MCF 10A (cell line): ENCODE measurements around the gene CDK3. TPM values are rescaled to one million over a fixed set of nuclear protein-coding genes. Genes with fewer than 3 reads are reported as not detected.

Experiments
- BruUV-seq: library from RNA; stranded (reverse); fragments of 400-500 nt; replicated peaks from 2 replicates; lab custom pipeline; 2021; lab: Mats Ljungman, UMichigan
- CTCF ChIA-PET: fragments of 300-600 bp; sonication (Branson Sonifier 250); formaldehyde crosslinking; extraction: SDS; loops from one replicate; lab custom pipeline; 2021; ENCODE audit warnings: antibody characterized with exemption, inconsistent platforms; lab: Yijun Ruan, JAX
- POLR2A ChIA-PET: fragments of 300-600, 350-650 bp; sonication (Branson Sonifier 250); formaldehyde crosslinking; extraction: SDS; loops from one replicate; lab custom pipeline; 2020; ENCODE audit warnings: antibody characterized with exemption, inconsistent platforms; lab: Yijun Ruan, JAX
- DNase-seq: peaks from one replicate; pipeline ENCODE4 v3.0.0-alpha.2; 2018; ENCODE audit not compliant: unreplicated experiment
- H3K27ac Mint-ChIP-seq: one replicate; pipeline ENCODE4 v1.8.0; 2022; ENCODE audit warnings: mild to moderate bottlenecking, low read depth, mixed read lengths; ENCODE audit not compliant: unreplicated experiment
- H3K27me3 Mint-ChIP-seq: one replicate; pipeline ENCODE4 v1.8.0; 2022; ENCODE audit warnings: mixed read lengths; ENCODE audit not compliant: insufficient read depth, unreplicated experiment
- H3K36me3 Mint-ChIP-seq: one replicate; pipeline ENCODE4 v1.8.0; 2022; ENCODE audit warnings: mild to moderate bottlenecking, moderate library complexity, mixed read lengths; ENCODE audit not compliant: insufficient read depth, unreplicated experiment
- H3K4me1 Mint-ChIP-seq: one replicate; pipeline ENCODE4 v1.8.0; 2022; ENCODE audit warnings: mixed read lengths; ENCODE audit not compliant: insufficient read depth, unreplicated experiment
- H3K4me3 Mint-ChIP-seq: one replicate; pipeline ENCODE4 v1.8.0; 2022; ENCODE audit warnings: mild to moderate bottlenecking, moderate library complexity, mixed read lengths; ENCODE audit not compliant: unreplicated experiment
- H3K9me3 Mint-ChIP-seq: one replicate; pipeline ENCODE4 v1.8.0; 2022; ENCODE audit warnings: mixed read lengths; ENCODE audit not compliant: unreplicated experiment
- intact Hi-C: fragments of 100-400 bp; cut with micrococcal nuclease; formaldehyde crosslinking; loops from 2 replicates; pipeline ENCODE4 v1.14.1; 2022
- total RNA-seq: library from RNA; stranded (reverse); gene quantifications from 2 replicates; pipeline ENCODE4 v1.2.3, GENCODE V29; 2022
- TF ChIP-seq, protein P1 (sequence below): fragments of 200-600 bp; IDR thresholded peaks from one replicate; pipeline ENCODE4 v1.8.0; 2022; ENCODE audit warnings: antibody characterized with exemption, mild to moderate bottlenecking; ENCODE audit not compliant: unreplicated experiment

The CDK3 gene
- total RNA-seq, 1 experiment from 2014 or later, result 5.3 TPM

DNA sequence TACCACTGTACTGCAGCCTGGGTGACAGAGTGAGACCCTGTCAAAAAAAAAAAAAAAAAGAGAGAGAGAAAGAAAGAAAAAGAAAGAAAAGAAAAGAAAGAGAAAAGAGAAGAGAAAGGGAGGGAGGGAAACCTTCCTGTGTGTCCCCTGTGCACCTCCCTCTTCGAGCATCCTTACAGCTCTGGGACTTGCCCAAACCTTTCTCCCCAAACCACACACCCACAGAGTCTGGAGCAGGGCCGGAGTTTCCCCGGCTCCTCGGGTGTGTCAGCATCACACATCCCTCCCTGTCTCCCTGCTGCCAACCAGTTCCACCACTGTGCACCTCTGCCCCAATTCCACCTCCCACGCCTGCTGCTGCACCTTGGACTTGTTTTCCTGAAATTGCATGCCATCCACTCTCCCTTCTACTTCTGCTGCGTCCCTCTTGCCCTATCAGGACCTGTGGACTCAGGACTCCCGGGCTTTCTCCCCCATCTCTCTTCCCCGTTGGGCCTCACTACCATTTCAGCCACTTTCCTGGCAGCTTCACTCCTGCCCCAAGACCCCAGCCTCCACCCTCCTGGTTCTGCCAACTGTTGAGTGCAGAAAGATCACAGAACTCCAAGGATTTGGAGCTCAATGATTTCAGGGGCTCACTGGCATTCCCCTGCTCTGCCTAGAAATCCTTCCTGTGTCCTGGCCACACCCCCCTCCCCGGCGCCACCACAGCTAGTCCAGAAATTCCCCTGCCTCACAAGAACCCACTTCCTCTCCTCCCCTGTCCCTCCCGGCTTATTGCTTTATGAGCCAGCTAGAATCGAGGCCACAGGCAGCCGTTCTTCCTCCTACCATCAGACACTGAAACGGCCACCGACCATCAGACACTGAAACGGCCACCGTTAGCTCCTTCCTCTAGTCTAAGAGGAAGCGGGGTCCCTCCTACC lies 3.7 kb upstream of the CDK3 start:
- Mint-ChIP-seq H3K9me3 (no peaks in the 10 kb centered on the region), H3K27me3 (no peaks in the 10 kb centered on the region), H3K36me3 (peaks cover 43% of the 10 kb centered on the region), H3K4me3 (peak overlapping the region; percentile 32), H3K27ac (peak overlapping the region; percentile 87), H3K4me1 (peaks cover 17% of the 10 kb centered on the region)
- DNase-seq, result peak; percentile 65
- POLR2A ChIA-PET, result interaction anchor here (0.8 to 2.3 kb wide), 5 partner anchors 9 to 141 kb away, joined by 3 to 8 read pairs (median 3); partner anchors contain the start of genes ACOX1, SRP68, TEN1 and WBP2
- TF ChIP-seq, protein P1, sequence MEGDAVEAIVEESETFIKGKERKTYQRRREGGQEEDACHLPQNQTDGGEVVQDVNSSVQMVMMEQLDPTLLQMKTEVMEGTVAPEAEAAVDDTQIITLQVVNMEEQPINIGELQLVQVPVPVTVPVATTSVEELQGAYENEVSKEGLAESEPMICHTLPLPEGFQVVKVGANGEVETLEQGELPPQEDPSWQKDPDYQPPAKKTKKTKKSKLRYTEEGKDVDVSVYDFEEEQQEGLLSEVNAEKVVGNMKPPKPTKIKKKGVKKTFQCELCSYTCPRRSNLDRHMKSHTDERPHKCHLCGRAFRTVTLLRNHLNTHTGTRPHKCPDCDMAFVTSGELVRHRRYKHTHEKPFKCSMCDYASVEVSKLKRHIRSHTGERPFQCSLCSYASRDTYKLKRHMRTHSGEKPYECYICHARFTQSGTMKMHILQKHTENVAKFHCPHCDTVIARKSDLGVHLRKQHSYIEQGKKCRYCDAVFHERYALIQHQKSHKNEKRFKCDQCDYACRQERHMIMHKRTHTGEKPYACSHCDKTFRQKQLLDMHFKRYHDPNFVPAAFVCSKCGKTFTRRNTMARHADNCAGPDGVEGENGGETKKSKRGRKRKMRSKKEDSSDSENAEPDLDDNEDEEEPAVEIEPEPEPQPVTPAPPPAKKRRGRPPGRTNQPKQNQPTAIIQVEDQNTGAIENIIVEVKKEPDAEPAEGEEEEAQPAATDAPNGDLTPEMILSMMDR, result no peak
- BruUV-seq, result no TSS peak
- CTCF ChIA-PET, result interaction anchor here (0.6 to 1.8 kb wide), 6 partner anchors 8 to 526 kb away, joined by 3 to 14 read pairs (median 4); partner anchors contain the start of gene EXOC7
- intact Hi-C loops, result no loop called here

GRCh38 chr17:75998327-75998795 lies 2.3 kb upstream of the CDK3 start:
- intact Hi-C loops, result no loop called here
- no peak for DNase-seq
- TF ChIP-seq, protein P1, result no peak
- ChIA-PET CTCF (interaction anchor here (0.6 to 1.7 kb wide), 7 partner anchors 9 to 214 kb away, joined by 3 to 7 read pairs (median 4); no protein-coding TSS in a partner anchor), POLR2A (no interaction called here)
- H3K9me3 Mint-ChIP-seq, result no peaks in the 10 kb centered on the region
- H3K27ac Mint-ChIP-seq, result no peak overlapping the region
- peaks cover 17% of the 10 kb centered on the region for H3K4me1 Mint-ChIP-seq
- H3K4me3 Mint-ChIP-seq, result no peak overlapping the region
- peaks cover 28% of the 10 kb centered on the region for H3K36me3 Mint-ChIP-seq
- BruUV-seq, result no TSS peak
- no peaks in the 10 kb centered on the region for H3K27me3 Mint-ChIP-seq

- peak; percentile 43 for DNase-seq
- no TSS peak for BruUV-seq
- POLR2A ChIA-PET, result interaction anchor here (1.5 kb wide), 1 partner anchor 95 kb away, joined by 7 read pairs; the partner anchor contains the start of gene MRPL38
Observed at GRCh38 chr17:76000016-76000754, 470 bp upstream of the CDK3 start.

More at GRCh38 chr17:76000016-76000754, 470 bp upstream of the CDK3 start:
- no peak overlapping the region for H3K27ac Mint-ChIP-seq
- CTCF ChIA-PET, result interaction anchor here (0.6 to 1.7 kb wide), 9 partner anchors 9 to 777 kb away, joined by 3 to 7 read pairs (median 4); no protein-coding TSS in a partner anchor
- intact Hi-C loops, result no loop called here
- no peak overlapping the region for H3K4me3 Mint-ChIP-seq
- H3K9me3 Mint-ChIP-seq, result no peaks in the 10 kb centered on the region
- no peaks in the 10 kb centered on the region for H3K27me3 Mint-ChIP-seq
- TF ChIP-seq, protein P1, result peak; percentile 70
- H3K4me1 Mint-ChIP-seq, result peaks cover 17% of the 10 kb centered on the region
- peaks cover 12% of the 10 kb centered on the region for H3K36me3 Mint-ChIP-seq
